ENCODE results near the gene APOC1.
A peak's percentile ranks its signal among the peaks of the same experiment; 100 is the strongest.

The APOC1 gene

GRCh38 chr19:44955505-44956439 is 41.4 kb downstream of the APOC1 start:
- DNase-seq (ENCODE audit: low read depth) = peak; percentile 31

- DNase-seq (ENCODE audit: low read depth) = no peak
Observed at GRCh38 chr19:44957526-44957925, 43.1 kb downstream of the APOC1 start.

- DNase-seq (ENCODE audit: low read depth) = no peak
Observed at GRCh38 chr19:44958090-44958489, 43.7 kb downstream of the APOC1 start.

- DNase-seq (ENCODE audit: low read depth) = no peak
Observed at GRCh38 chr19:44959691-44960090, 45.3 kb downstream of the APOC1 start.

GRCh38 chr19:44960906-44961728 is 46.7 kb downstream of the APOC1 start:
- no peak for DNase-seq (ENCODE audit: low read depth)

- no peak for DNase-seq (ENCODE audit: low read depth)
Observed at GRCh38 chr19:44961821-44962220, 47.4 kb downstream of the APOC1 start.

- no peak for DNase-seq (ENCODE audit: low read depth)
Observed at GRCh38 chr19:44968118-44968517, 53.7 kb downstream of the APOC1 start.

GRCh38 chr19:44968670-44969069 is 54.3 kb downstream of the APOC1 start:
- DNase-seq (ENCODE audit: low read depth) = no peak
